GM23338 (cell line): Measurements from ENCODE around the gene ISCU. TPM values are rescaled to one million over a fixed set of nuclear protein-coding genes. Genes with fewer than 3 reads are reported as not detected.

ENCODE experiments used
- ATAC-seq: fragments of 200-7000 bp; cut with Tn5 transposase; 3 replicates; pipeline ENCODE4 v1.9.1; 2020
- DNase-seq: peaks from one replicate; pipeline ENCODE4 v3.0.0-alpha.2; 2015; ENCODE audit warnings: low spot score
- H2AFZ ChIP-seq: fragments of 200-600 bp; sonication (generic); 2 replicates; pipeline ENCODE4 v1.8.0; 2016; ENCODE audit warnings: antibody characterized with exemption, mild to moderate bottlenecking, moderate library complexity
- H3F3A ChIP-seq: fragments of 200-600 bp; sonication (generic); replicated peaks from 2 replicates; pipeline ENCODE4 v1.8.0; 2017; ENCODE audit warnings: antibody characterized with exemption, mixed run types, low read depth
- H3K27ac ChIP-seq: fragments of 200-600 bp; sonication (generic); 2 replicates; pipeline ENCODE4 v1.6.1; 2016; ENCODE audit warnings: low read depth
- H3K27me3 ChIP-seq: fragments of 200-600 bp; sonication (generic); 2 replicates; pipeline ENCODE4 v1.8.0; 2016; ENCODE audit warnings: mild to moderate bottlenecking, mixed run types, moderate library complexity; ENCODE audit not compliant: insufficient read depth
- H3K36me3 ChIP-seq: fragments of 200-600 bp; sonication (generic); 2 replicates; pipeline ENCODE4 v1.8.0; 2016; ENCODE audit warnings: mild to moderate bottlenecking; ENCODE audit not compliant: insufficient read depth
- H3K4me1 ChIP-seq: fragments of 200-600 bp; sonication (generic); 2 replicates; pipeline ENCODE4 v1.8.0; 2016; ENCODE audit warnings: mild to moderate bottlenecking, moderate library complexity; ENCODE audit not compliant: insufficient read depth
- H3K4me2 ChIP-seq: fragments of 200-600 bp; sonication (generic); 2 replicates; pipeline ENCODE4 v1.7.1; 2017; ENCODE audit warnings: mixed run types
- H3K4me3 ChIP-seq: fragments of 200-600 bp; sonication (generic); 2 replicates; pipeline ENCODE4 v1.6.1; 2016; ENCODE audit warnings: mixed run types
- H3K79me2 ChIP-seq: fragments of 200-600 bp; sonication (generic); replicated peaks from 2 replicates; pipeline ENCODE4 v1.8.0; 2017; ENCODE audit warnings: mild to moderate bottlenecking; ENCODE audit not compliant: insufficient read depth
- H3K9me2 ChIP-seq: fragments of 200-600 bp; sonication (generic); 2 replicates; pipeline ENCODE4 v1.8.0; 2017; ENCODE audit not compliant: insufficient read depth
- H4K20me1 ChIP-seq: fragments of 200-600 bp; sonication (generic); replicated peaks from 2 replicates; pipeline ENCODE4 v1.8.0; 2017; ENCODE audit warnings: mild to moderate bottlenecking; ENCODE audit not compliant: insufficient read depth
- H3K27ac Mint-ChIP-seq: 2 replicates; pipeline ENCODE4 v1.8.0; 2020; ENCODE audit warnings: inconsistent platforms, mild to moderate bottlenecking, moderate library complexity, mixed read lengths
- H3K27me3 Mint-ChIP-seq: 3 replicates; pipeline ENCODE4 v1.8.0; 2022; ENCODE audit warnings: low read depth, mild to moderate bottlenecking, moderate library complexity, mixed read lengths, inconsistent platforms; ENCODE audit not compliant: insufficient read depth, poor library complexity
- H3K36me3 Mint-ChIP-seq: 3 replicates; pipeline ENCODE4 v1.8.0; 2021; ENCODE audit warnings: low read depth, mild to moderate bottlenecking, inconsistent platforms, moderate library complexity, mixed read lengths
- H3K4me1 Mint-ChIP-seq: 3 replicates; pipeline ENCODE4 v1.8.0; 2020; ENCODE audit warnings: mild to moderate bottlenecking, inconsistent platforms, mixed read lengths
- H3K4me3 Mint-ChIP-seq: 3 replicates; pipeline ENCODE4 v1.8.0; 2021; ENCODE audit warnings: moderate library complexity, mild to moderate bottlenecking, inconsistent platforms, mixed read lengths
- H3K9me3 Mint-ChIP-seq: 3 replicates; pipeline ENCODE4 v1.8.0; 2020; ENCODE audit warnings: moderate library complexity, mild to moderate bottlenecking, inconsistent platforms, mixed read lengths
- CREB1 ChIP-seq: fragments of 250-450 bp; sonication (Bioruptor Pico); IDR thresholded peaks from 2 replicates; pipeline ENCODE4 v1.5.0; 2020; ENCODE audit warnings: low read depth, mild to moderate bottlenecking, moderate library complexity
- EZH2phosphoT487 ChIP-seq: fragments of 200-600 bp; sonication (generic); IDR thresholded peaks from one replicate; pipeline ENCODE4 v1.8.1; 2018; ENCODE audit warnings: antibody characterized with exemption; ENCODE audit not compliant: unreplicated experiment
- JUNB ChIP-seq: IDR thresholded peaks from one replicate; pipeline ENCODE4 v1.6.1; 2016; ENCODE audit warnings: antibody characterized with exemption; ENCODE audit not compliant: unreplicated experiment
- STAT1 ChIP-seq: IDR thresholded peaks from one replicate; pipeline ENCODE4 v1.6.1; 2016; ENCODE audit warnings: antibody characterized with exemption; ENCODE audit not compliant: unreplicated experiment
- ZNF114 ChIP-seq: fragments of 250-450 bp; sonication (Bioruptor Pico); IDR thresholded peaks from 2 replicates; pipeline ENCODE4 v1.5.0; 2020; ENCODE audit warnings: mild to moderate bottlenecking, moderate library complexity
- ZNF331 ChIP-seq: fragments of 250-450 bp; sonication (Bioruptor Pico); IDR thresholded peaks from 2 replicates; pipeline ENCODE4 v1.5.0; 2020; ENCODE audit warnings: low read depth, mild to moderate bottlenecking, moderate library complexity
- polyA plus RNA-seq: library from polyadenylated mRNA; unstranded; fragments of >200 nt; fragmentation: Nextera tagmentation; extraction: Ambion mirVana; gene quantifications from 2 replicates; pipeline ENCODE4 v1.2.1, GENCODE V29; 2016
- total RNA-seq: library from RNA; depleted of rRNA; stranded (reverse); fragments of >200 nt; shearing (Covaris generic); gene quantifications from 2 replicates; pipeline ENCODE4 v1.2.3, GENCODE V29; 2014
- TF ChIP-seq, protein P1 (sequence below): IDR thresholded peaks from 2 replicates; pipeline ENCODE4 v1.6.1; 2016; ENCODE audit warnings: antibody characterized with exemption
- TF ChIP-seq, protein P2 (sequence below): IDR thresholded peaks from one replicate; pipeline ENCODE4 v1.6.1; 2018; ENCODE audit warnings: antibody characterized with exemption; ENCODE audit not compliant: unreplicated experiment
- TF ChIP-seq, protein P3 (sequence below), 2 experiments: fragments of 200-600 bp in 1 of 2; sonication (generic) in 1 of 2; conservative IDR thresholded peaks; 2 replicates each; pipeline versions ENCODE4 v1.5.1 to v1.6.1; 2016 to 2017; ENCODE audit warnings: antibody characterized with exemption in 2 of 2, low read depth in 2 of 2, mild to moderate bottlenecking in 2 of 2, moderate library complexity in 1 of 2

ISCU gene
- total and polyA plus RNA-seq, 2 experiments from 2014 or later = 123 to 129 TPM

DNA sequence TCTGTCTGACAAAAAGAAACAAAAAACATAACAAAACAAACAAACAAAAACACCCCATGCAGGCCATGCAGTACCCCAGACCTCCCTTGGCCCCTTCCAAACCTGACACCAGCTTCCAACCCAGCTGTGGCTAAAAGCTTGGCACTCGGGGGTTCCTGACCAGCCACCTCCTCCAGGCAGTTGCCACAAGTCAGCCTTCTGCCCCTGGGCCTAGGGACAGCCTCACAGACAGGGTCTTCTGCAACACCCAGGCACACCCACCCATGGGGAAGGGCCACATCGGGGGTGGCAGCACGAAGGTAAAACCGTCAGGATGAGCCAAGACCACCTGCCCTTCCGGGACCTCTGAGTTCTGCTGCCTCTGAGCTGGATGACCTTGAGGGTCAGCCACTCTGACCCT lies 46.2 kb downstream of the ISCU start:
- peaks cover 8% of the 10 kb centered on the region for H3K27me3 Mint-ChIP-seq
- H3K27me3 ChIP-seq = no peaks in the 10 kb centered on the region
- ATAC-seq (no peak), DNase-seq (no peak)
- no peak overlapping the region for H2AFZ ChIP-seq
- no peaks in the 10 kb centered on the region for H3K36me3 Mint-ChIP-seq
- no peaks in the 10 kb centered on the region for H3K36me3 ChIP-seq
- no peak overlapping the region for H3K4me2 ChIP-seq
- no peaks in the 10 kb centered on the region; the same call in 1 of the 2 replicates for H3K4me1 ChIP-seq
- H3K27ac Mint-ChIP-seq = no peak overlapping the region
- 0 out of 2 replicates have a peak, but pooled peaks cover 6% of the 10 kb centered on the region for H3F3A ChIP-seq
- no peaks in the 10 kb centered on the region for H3K9me3 Mint-ChIP-seq
- no peak overlapping the region for H3K4me3 Mint-ChIP-seq
- no peaks in the 10 kb centered on the region for H3K9me2 ChIP-seq
- TF ChIP-seq, protein P1, sequence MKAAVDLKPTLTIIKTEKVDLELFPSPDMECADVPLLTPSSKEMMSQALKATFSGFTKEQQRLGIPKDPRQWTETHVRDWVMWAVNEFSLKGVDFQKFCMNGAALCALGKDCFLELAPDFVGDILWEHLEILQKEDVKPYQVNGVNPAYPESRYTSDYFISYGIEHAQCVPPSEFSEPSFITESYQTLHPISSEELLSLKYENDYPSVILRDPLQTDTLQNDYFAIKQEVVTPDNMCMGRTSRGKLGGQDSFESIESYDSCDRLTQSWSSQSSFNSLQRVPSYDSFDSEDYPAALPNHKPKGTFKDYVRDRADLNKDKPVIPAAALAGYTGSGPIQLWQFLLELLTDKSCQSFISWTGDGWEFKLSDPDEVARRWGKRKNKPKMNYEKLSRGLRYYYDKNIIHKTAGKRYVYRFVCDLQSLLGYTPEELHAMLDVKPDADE = no peak
- TF ChIP-seq ZNF114 (no peak), JUNB (no peak), STAT1 (no peak), EZH2phosphoT487 (no peak), CREB1 (no peak)
- H3K79me2 ChIP-seq = no peaks in the 10 kb centered on the region
- H3K4me1 Mint-ChIP-seq = peaks cover 25% of the 10 kb centered on the region
- H3K27ac ChIP-seq = no peak overlapping the region
- no peaks in the 10 kb centered on the region for H4K20me1 ChIP-seq
- H3K4me3 ChIP-seq = no peak overlapping the region

GRCh38 chr12:108609537-108610335 lies 47.3 kb downstream of the ISCU start:
- TF ChIP-seq STAT1 = no peak
- no peak for TF ChIP-seq ZNF331 (CRISPR knock-in tag)
- TF ChIP-seq, protein P2, sequence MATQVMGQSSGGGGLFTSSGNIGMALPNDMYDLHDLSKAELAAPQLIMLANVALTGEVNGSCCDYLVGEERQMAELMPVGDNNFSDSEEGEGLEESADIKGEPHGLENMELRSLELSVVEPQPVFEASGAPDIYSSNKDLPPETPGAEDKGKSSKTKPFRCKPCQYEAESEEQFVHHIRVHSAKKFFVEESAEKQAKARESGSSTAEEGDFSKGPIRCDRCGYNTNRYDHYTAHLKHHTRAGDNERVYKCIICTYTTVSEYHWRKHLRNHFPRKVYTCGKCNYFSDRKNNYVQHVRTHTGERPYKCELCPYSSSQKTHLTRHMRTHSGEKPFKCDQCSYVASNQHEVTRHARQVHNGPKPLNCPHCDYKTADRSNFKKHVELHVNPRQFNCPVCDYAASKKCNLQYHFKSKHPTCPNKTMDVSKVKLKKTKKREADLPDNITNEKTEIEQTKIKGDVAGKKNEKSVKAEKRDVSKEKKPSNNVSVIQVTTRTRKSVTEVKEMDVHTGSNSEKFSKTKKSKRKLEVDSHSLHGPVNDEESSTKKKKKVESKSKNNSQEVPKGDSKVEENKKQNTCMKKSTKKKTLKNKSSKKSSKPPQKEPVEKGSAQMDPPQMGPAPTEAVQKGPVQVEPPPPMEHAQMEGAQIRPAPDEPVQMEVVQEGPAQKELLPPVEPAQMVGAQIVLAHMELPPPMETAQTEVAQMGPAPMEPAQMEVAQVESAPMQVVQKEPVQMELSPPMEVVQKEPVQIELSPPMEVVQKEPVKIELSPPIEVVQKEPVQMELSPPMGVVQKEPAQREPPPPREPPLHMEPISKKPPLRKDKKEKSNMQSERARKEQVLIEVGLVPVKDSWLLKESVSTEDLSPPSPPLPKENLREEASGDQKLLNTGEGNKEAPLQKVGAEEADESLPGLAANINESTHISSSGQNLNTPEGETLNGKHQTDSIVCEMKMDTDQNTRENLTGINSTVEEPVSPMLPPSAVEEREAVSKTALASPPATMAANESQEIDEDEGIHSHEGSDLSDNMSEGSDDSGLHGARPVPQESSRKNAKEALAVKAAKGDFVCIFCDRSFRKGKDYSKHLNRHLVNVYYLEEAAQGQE = no peak
- TF ChIP-seq ZNF114 = no peak
- TF ChIP-seq, protein P1 = no peak
- TF ChIP-seq, protein P3, sequence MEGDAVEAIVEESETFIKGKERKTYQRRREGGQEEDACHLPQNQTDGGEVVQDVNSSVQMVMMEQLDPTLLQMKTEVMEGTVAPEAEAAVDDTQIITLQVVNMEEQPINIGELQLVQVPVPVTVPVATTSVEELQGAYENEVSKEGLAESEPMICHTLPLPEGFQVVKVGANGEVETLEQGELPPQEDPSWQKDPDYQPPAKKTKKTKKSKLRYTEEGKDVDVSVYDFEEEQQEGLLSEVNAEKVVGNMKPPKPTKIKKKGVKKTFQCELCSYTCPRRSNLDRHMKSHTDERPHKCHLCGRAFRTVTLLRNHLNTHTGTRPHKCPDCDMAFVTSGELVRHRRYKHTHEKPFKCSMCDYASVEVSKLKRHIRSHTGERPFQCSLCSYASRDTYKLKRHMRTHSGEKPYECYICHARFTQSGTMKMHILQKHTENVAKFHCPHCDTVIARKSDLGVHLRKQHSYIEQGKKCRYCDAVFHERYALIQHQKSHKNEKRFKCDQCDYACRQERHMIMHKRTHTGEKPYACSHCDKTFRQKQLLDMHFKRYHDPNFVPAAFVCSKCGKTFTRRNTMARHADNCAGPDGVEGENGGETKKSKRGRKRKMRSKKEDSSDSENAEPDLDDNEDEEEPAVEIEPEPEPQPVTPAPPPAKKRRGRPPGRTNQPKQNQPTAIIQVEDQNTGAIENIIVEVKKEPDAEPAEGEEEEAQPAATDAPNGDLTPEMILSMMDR (conservative IDR thresholded peaks at IDR 0.05; ENCODE audit: low read depth in 2 of 2) = no peak
- TF ChIP-seq EZH2phosphoT487 = no peak
- Histone ChIP-seq H3K4me2 (no peak overlapping the region), H3F3A (0 out of 2 replicates have a peak, but pooled peaks cover 6% of the 10 kb centered on the region), H3K79me2 (no peaks in the 10 kb centered on the region), H3K27ac (no peak overlapping the region), H2AFZ (peak overlapping the region; percentile 94), H3K27me3 (no peaks in the 10 kb centered on the region), H3K4me3 (no peak overlapping the region), H3K9me2 (no peaks in the 10 kb centered on the region), H3K4me1 (no peaks in the 10 kb centered on the region; the same call in 1 of the 2 replicates), H3K36me3 (no peaks in the 10 kb centered on the region), H4K20me1 (no peaks in the 10 kb centered on the region)
- Mint-ChIP-seq H3K36me3 (no peaks in the 10 kb centered on the region), H3K9me3 (no peaks in the 10 kb centered on the region), H3K27me3 (peaks cover 8% of the 10 kb centered on the region), H3K4me3 (no peak overlapping the region), H3K27ac (no peak overlapping the region), H3K4me1 (peaks cover 17% of the 10 kb centered on the region)
- ATAC-seq (no peak), DNase-seq (no peak)
